GM21447 (cell line): ENCODE results near the gene PPP1R1B.

Source experiments
- ATAC-seq: cut with Tn5 transposase; IDR thresholded peaks from one replicate; pipeline ENCODE4 v1.9.1; 2021; ENCODE audit not compliant: unreplicated experiment

Gene PPP1R1B

GRCh38 chr17:39666231-39666600, 39.5 kb downstream of the PPP1R1B start:
- no peak for ATAC-seq

- ATAC-seq, result no peak
These were observed 40.0 kb downstream of the PPP1R1B start for GRCh38 chr17:39666601-39667261.

GRCh38 chr17:39667262-39667944, 40.7 kb downstream of the PPP1R1B start:
- ATAC-seq, result no peak

GRCh38 chr17:39667945-39668924, 41.5 kb downstream of the PPP1R1B start, which contains the start of gene PNMT:
TSS of gene PNMT (plus strand) at chr17:39668453. CDS start at chr17:39668476, 23 bp downstream.
- ATAC-seq, result no peak

- no peak for ATAC-seq
These were observed 43.4 kb downstream of the PPP1R1B start for GRCh38 chr17:39669897-39670735.

- ATAC-seq, result no peak
These were observed 44.0 kb downstream of the PPP1R1B start for GRCh38 chr17:39670746-39671145.

- no peak for ATAC-seq
These were observed 45.1 kb downstream of the PPP1R1B start for GRCh38 chr17:39671651-39672521.

- no peak for ATAC-seq
These were observed 46.0 kb downstream of the PPP1R1B start for GRCh38 chr17:39672522-39673334.

GRCh38 chr17:39673335-39674081, 46.8 kb downstream of the PPP1R1B start:
- ATAC-seq, result no peak

GRCh38 chr17:39674179-39674578, 47.4 kb downstream of the PPP1R1B start:
- no peak for ATAC-seq

GRCh38 chr17:39674702-39675389, 48.1 kb downstream of the PPP1R1B start:
- no peak for ATAC-seq

- ATAC-seq, result no peak
These were observed 48.8 kb downstream of the PPP1R1B start for GRCh38 chr17:39675390-39676082.

- ATAC-seq, result no peak
These were observed 49.6 kb downstream of the PPP1R1B start for GRCh38 chr17:39676198-39676819.

GRCh38 chr17:39677072-39677471, 50.3 kb downstream of the PPP1R1B start:
- no peak for ATAC-seq

GRCh38 chr17:39677542-39678339, 51.0 kb downstream of the PPP1R1B start:
- ATAC-seq, result no peak
